ENCODE measurements around the gene GNLY.

GRCh38 chr2:85674417-85674816 is 19.7 kb upstream of the GNLY start:
- TF ChIP-seq, protein P1, sequence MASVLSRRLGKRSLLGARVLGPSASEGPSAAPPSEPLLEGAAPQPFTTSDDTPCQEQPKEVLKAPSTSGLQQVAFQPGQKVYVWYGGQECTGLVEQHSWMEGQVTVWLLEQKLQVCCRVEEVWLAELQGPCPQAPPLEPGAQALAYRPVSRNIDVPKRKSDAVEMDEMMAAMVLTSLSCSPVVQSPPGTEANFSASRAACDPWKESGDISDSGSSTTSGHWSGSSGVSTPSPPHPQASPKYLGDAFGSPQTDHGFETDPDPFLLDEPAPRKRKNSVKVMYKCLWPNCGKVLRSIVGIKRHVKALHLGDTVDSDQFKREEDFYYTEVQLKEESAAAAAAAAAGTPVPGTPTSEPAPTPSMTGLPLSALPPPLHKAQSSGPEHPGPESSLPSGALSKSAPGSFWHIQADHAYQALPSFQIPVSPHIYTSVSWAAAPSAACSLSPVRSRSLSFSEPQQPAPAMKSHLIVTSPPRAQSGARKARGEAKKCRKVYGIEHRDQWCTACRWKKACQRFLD (CRISPR knock-in tag; IDR thresholded peaks at IDR 0.05) = no peak
- no peak for TF ChIP-seq POLR2AphosphoS5 (IDR thresholded peaks at IDR 0.05; ENCODE audit: control insufficient read depth, insufficient read depth, low read depth, low read length)
- no peak for TF ChIP-seq HOMEZ (CRISPR knock-in tag; IDR thresholded peaks at IDR 0.05)
- TF ChIP-seq ZNF384 (IDR thresholded peaks at IDR 0.05; ENCODE audit: low read depth, low read length) = no peak
- TF ChIP-seq TCF7L2 (IDR thresholded peaks at IDR 0.05; ENCODE audit: low read depth, low read length) = no peak
- TF ChIP-seq, protein P2, sequence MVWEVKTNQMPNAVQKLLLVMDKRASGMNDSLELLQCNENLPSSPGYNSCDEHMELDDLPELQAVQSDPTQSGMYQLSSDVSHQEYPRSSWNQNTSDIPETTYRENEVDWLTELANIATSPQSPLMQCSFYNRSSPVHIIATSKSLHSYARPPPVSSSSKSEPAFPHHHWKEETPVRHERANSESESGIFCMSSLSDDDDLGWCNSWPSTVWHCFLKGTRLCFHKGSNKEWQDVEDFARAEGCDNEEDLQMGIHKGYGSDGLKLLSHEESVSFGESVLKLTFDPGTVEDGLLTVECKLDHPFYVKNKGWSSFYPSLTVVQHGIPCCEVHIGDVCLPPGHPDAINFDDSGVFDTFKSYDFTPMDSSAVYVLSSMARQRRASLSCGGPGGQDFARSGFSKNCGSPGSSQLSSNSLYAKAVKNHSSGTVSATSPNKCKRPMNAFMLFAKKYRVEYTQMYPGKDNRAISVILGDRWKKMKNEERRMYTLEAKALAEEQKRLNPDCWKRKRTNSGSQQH (CRISPR knock-in tag; IDR thresholded peaks at IDR 0.05) = no peak
- TF ChIP-seq ZNF511 (CRISPR knock-in tag; IDR thresholded peaks at IDR 0.05) = no peak
- no peak for TF ChIP-seq YY1 (IDR thresholded peaks at IDR 0.05; ENCODE audit: borderline replicate concordance in 1 of 3, control insufficient read depth in 1 of 3, extremely low read depth in 1 of 3, insufficient read depth in 3 of 3, insufficient read length in 1 of 3, insufficient replicate concordance in 2 of 3, low read depth in 1 of 3, low read length in 2 of 3)
